ENCODE data around the gene TNN. TPM values are rescaled to one million over a fixed set of nuclear protein-coding genes. Genes with fewer than 3 reads are reported as not detected.

The TNN gene
- total and polyA plus RNA-seq, 10 of the 15 experiments (the other 5 are each of a cell fraction or from before 2014, with no cell fraction given): 0.05 to 0.17 (median 0.11) TPM

DNA sequence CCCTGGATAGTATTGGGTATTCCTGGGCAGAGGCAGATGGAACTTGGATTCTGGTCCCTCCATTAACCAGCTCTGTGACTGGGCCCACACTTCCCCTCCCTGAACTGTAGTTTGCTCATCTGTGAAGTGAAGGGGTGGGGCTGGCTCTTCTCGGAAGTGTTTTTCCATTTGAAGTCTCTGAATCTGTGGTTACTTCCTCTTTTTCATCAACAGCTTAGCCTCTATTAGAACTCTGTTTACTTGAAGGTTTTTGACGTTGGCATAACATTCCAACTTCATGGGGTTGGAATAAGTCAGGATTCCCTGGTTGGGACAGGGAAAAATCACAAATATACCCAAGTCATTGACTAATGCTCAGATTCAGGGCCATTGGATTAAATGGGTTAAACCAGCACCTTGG lies 121.3 kb downstream of the TNN start (continued):
- TF ChIP-seq, protein P1, sequence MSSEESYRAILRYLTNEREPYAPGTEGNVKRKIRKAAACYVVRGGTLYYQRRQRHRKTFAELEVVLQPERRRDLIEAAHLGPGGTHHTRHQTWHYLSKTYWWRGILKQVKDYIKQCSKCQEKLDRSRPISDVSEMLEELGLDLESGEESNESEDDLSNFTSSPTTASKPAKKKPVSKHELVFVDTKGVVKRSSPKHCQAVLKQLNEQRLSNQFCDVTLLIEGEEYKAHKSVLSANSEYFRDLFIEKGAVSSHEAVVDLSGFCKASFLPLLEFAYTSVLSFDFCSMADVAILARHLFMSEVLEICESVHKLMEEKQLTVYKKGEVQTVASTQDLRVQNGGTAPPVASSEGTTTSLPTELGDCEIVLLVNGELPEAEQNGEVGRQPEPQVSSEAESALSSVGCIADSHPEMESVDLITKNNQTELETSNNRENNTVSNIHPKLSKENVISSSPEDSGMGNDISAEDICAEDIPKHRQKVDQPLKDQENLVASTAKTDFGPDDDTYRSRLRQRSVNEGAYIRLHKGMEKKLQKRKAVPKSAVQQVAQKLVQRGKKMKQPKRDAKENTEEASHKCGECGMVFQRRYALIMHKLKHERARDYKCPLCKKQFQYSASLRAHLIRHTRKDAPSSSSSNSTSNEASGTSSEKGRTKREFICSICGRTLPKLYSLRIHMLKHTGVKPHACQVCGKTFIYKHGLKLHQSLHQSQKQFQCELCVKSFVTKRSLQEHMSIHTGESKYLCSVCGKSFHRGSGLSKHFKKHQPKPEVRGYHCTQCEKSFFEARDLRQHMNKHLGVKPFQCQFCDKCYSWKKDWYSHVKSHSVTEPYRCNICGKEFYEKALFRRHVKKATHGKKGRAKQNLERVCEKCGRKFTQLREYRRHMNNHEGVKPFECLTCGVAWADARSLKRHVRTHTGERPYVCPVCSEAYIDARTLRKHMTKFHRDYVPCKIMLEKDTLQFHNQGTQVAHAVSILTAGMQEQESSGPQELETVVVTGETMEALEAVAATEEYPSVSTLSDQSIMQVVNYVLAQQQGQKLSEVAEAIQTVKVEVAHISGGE (CRISPR knock-in tag; IDR thresholded peaks at IDR 0.05): no peak
- TF ChIP-seq MTA3 (IDR thresholded peaks at IDR 0.05; ENCODE audit: borderline replicate concordance, low read length): no peak
- TF ChIP-seq CEBPB (IDR thresholded peaks at IDR 0.05; ENCODE audit: borderline replicate concordance in 1 of 2, low read depth in 2 of 2, low read length in 2 of 2): no peak
- TF ChIP-seq, protein P2, sequence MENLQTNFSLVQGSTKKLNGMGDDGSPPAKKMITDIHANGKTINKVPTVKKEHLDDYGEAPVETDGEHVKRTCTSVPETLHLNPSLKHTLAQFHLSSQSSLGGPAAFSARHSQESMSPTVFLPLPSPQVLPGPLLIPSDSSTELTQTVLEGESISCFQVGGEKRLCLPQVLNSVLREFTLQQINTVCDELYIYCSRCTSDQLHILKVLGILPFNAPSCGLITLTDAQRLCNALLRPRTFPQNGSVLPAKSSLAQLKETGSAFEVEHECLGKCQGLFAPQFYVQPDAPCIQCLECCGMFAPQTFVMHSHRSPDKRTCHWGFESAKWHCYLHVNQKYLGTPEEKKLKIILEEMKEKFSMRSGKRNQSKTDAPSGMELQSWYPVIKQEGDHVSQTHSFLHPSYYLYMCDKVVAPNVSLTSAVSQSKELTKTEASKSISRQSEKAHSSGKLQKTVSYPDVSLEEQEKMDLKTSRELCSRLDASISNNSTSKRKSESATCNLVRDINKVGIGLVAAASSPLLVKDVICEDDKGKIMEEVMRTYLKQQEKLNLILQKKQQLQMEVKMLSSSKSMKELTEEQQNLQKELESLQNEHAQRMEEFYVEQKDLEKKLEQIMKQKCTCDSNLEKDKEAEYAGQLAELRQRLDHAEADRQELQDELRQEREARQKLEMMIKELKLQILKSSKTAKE (IDR thresholded peaks at IDR 0.05; ENCODE audit: low read depth, poor library complexity, severe bottlenecking): no peak
- TF ChIP-seq RB1 (IDR thresholded peaks at IDR 0.05; ENCODE audit: borderline replicate concordance): no peak
- no peak for TF ChIP-seq ZNF217 (IDR thresholded peaks at IDR 0.05)
- no peak for TF ChIP-seq RELA (IDR thresholded peaks at IDR 0.05; ENCODE audit: borderline replicate concordance, partially characterized antibody)
- no peak for TF ChIP-seq MXI1 (IDR thresholded peaks at IDR 0.05; ENCODE audit: low read depth, low read length)
- no peak for TF ChIP-seq PBX3 (IDR thresholded peaks at IDR 0.05; ENCODE audit: insufficient replicate concordance, low read depth, low read length)
- no peak for TF ChIP-seq POLR2AphosphoS2 (IDR thresholded peaks at IDR 0.05; ENCODE audit: low read depth, low read length)
- TF ChIP-seq TCF3 (IDR thresholded peaks at IDR 0.05; ENCODE audit: borderline replicate concordance, insufficient read depth, low read depth, low read length): no peak
- no peak for TF ChIP-seq KAT2A (conservative IDR thresholded peaks at IDR 0.05; ENCODE audit: control insufficient read depth, low read depth, low read length)
- no peak for TF ChIP-seq TARDBP (IDR thresholded peaks at IDR 0.05; ENCODE audit: borderline replicate concordance)
- TF ChIP-seq CREM (IDR thresholded peaks at IDR 0.05; ENCODE audit: low read depth): peak; percentile 44; the same call in 1 of the 2 replicates
- TF ChIP-seq MTA2 (IDR thresholded peaks at IDR 0.05; ENCODE audit: low read depth): peak; percentile 43; the same call in 1 of the 2 replicates
- no peak for TF ChIP-seq STAT3 (IDR thresholded peaks at IDR 0.05; ENCODE audit: low read depth, low read length)
- no peak for TF ChIP-seq ZNF384 (IDR thresholded peaks at IDR 0.05; ENCODE audit: borderline replicate concordance, low read depth, low read length)
- no peak for TF ChIP-seq STAT1 (conservative IDR thresholded peaks at IDR 0.05)
- TF ChIP-seq MYB (IDR thresholded peaks at IDR 0.05; ENCODE audit: borderline replicate concordance, low read depth, low read length): no peak
- no peak for TF ChIP-seq BHLHE40 (IDR thresholded peaks at IDR 0.05; ENCODE audit: borderline replicate concordance in 1 of 2, low read depth in 2 of 2, low read length in 1 of 2)
- no peak for TF ChIP-seq PAX8 (IDR thresholded peaks at IDR 0.05)
- no peak for TF ChIP-seq CBX3 (IDR thresholded peaks at IDR 0.05; ENCODE audit: borderline replicate concordance, low read depth)
- TF ChIP-seq PML (IDR thresholded peaks at IDR 0.05; ENCODE audit: low read length): no peak
- TF ChIP-seq, protein P3, sequence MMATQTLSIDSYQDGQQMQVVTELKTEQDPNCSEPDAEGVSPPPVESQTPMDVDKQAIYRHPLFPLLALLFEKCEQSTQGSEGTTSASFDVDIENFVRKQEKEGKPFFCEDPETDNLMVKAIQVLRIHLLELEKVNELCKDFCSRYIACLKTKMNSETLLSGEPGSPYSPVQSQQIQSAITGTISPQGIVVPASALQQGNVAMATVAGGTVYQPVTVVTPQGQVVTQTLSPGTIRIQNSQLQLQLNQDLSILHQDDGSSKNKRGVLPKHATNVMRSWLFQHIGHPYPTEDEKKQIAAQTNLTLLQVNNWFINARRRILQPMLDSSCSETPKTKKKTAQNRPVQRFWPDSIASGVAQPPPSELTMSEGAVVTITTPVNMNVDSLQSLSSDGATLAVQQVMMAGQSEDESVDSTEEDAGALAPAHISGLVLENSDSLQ (IDR thresholded peaks at IDR 0.05): no peak

All from GM12878 (cell line).